WERI-Rb-1 (cell line): Measurements from ENCODE around the gene KSR2.

Source experiments
- DNase-seq: peaks from one replicate; pipeline ENCODE4 v3.0.0-alpha.2; 2020
- H3K27ac ChIP-seq: fragments of 250-450 bp; sonication (Bioruptor Pico); 2 replicates; pipeline ENCODE4 v1.5.1; 2020; ENCODE audit warnings: mild to moderate bottlenecking, moderate library complexity
- H3K27me3 ChIP-seq: fragments of 250-450 bp; sonication (Bioruptor Pico); 2 replicates; pipeline ENCODE4 v1.5.1; 2021; ENCODE audit warnings: mild to moderate bottlenecking, low read depth, moderate library complexity; ENCODE audit not compliant: insufficient read depth, severe bottlenecking
- H3K36me3 ChIP-seq: fragments of 250-450 bp; sonication (Bioruptor Pico); 2 replicates; pipeline ENCODE4 v1.5.1; 2020; ENCODE audit warnings: mild to moderate bottlenecking, moderate library complexity
- H3K4me3 ChIP-seq: 2 replicates; pipeline ENCODE4 v1.5.1; 2011; ENCODE audit warnings: low read depth, mild to moderate bottlenecking, control low read depth, low read length
- H3K9me3 ChIP-seq: fragments of 250-450 bp; sonication (Bioruptor Pico); 2 replicates; pipeline ENCODE4 v1.5.1; 2021; ENCODE audit warnings: mild to moderate bottlenecking, moderate library complexity; ENCODE audit not compliant: severe bottlenecking
- TF ChIP-seq, protein P1 (sequence below): IDR thresholded peaks from 2 replicates; pipeline ENCODE4 v1.5.1; 2011; ENCODE audit warnings: low read depth, mild to moderate bottlenecking, control low read depth, inconsistent platforms, low read length

Gene KSR2

DNA sequence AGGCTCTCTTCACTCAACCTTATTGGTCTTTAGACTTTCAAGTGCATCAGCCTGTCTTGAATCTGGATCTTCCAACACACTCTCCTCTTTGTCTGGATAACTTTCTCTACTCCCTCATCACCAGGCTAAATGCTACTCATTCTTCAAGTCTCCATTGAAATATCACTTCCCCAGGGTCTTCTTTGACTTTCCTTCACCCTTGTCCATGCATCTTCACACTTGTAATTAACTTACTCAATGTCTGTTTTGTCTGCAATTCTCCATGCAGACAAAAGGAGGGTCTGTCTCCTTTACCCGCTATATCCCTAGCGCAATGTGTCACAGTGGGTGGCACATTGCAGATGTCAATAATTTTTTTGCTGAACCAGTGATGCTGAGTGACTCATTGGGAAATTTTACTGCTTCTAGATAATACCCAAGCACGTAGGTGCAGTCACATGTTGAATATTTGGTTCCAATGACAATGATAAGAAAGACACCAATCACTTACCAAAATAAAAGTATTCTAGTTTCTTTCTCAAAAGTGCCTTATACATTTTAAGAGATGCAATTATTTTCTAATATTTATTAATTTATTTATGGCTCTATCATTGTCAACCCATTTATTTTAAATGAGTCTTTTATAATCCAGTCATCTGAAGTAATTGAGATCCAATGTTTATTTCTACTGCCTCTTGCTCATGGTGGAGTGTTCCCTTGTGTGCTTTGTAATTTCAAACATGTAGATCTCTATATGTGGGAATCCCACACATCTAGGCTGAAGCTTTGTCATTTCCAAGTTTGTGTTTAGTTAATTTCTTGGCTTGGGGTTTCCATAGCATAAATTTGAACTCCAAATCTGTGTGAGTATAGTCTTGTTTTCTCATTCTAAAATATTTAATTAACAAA is 26.0 kb upstream of the KSR2 start:
- Histone ChIP-seq H3K9me3 (no peaks in the 10 kb centered on the region), H3K4me3 (no peak overlapping the region), H3K27me3 (no peaks in the 10 kb centered on the region), H3K27ac (no peak overlapping the region), H3K36me3 (no peaks in the 10 kb centered on the region)
- TF ChIP-seq, protein P1, sequence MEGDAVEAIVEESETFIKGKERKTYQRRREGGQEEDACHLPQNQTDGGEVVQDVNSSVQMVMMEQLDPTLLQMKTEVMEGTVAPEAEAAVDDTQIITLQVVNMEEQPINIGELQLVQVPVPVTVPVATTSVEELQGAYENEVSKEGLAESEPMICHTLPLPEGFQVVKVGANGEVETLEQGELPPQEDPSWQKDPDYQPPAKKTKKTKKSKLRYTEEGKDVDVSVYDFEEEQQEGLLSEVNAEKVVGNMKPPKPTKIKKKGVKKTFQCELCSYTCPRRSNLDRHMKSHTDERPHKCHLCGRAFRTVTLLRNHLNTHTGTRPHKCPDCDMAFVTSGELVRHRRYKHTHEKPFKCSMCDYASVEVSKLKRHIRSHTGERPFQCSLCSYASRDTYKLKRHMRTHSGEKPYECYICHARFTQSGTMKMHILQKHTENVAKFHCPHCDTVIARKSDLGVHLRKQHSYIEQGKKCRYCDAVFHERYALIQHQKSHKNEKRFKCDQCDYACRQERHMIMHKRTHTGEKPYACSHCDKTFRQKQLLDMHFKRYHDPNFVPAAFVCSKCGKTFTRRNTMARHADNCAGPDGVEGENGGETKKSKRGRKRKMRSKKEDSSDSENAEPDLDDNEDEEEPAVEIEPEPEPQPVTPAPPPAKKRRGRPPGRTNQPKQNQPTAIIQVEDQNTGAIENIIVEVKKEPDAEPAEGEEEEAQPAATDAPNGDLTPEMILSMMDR, result no peak
- no peak for DNase-seq

DNA sequence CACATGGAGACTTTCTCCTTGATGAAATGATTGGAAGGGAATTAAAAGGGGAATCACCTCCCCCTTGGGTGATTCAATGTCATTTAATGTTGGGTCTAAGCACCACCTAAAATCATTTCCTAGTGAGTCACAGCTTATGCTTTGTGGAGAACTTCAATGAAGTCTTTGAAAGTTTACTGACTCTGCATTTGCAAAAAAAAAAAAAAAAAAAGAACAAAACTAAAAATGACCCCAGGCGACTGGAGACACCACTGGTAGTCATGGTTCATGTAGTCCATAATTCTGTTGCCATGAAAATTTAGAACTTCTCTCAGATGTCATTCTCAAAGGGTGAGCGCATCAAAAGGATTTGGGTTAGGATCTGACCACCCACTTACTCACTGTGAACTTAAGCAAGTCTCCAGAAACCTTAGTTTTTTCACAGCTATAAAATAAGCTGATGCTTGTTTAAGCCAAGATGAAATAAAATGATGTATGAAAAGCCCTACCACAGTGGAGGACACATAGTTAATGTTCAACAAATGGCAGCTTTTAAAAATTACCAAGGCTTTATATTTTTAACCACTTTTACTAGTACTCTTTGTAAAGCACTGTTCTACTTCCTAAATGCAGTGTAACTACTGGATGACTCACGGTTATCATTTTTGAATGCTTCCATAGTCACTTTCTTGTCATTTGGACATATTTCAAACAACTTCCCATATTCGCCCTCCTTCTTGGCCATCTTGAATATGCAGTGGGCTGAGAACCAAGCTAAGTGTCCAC is 18.1 kb upstream of the KSR2 start:
- H3K4me3 ChIP-seq, result no peak overlapping the region

DNA sequence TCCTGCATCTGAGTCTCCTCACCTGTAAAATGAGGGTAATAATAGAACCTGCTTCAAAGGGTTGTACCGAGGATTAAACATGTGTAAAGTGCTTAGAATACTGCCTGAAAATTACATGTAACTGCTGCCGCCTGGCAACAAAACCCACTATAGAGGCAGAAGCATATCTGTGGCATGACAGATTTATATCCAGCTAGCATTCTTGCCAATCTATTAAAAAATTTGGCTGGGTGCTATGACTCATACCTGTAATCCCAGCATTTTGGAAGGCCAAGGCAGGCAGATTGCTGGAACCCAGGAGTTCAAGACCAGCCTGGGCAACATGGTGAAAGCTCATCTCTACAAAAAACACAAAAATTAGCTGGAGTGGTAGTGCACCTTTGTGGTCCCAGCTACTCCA is 16.4 kb upstream of the KSR2 start:
- Histone ChIP-seq H3K36me3 (no peaks in the 10 kb centered on the region), H3K27ac (no peak overlapping the region), H3K9me3 (no peaks in the 10 kb centered on the region), H3K4me3 (no peak overlapping the region), H3K27me3 (no peaks in the 10 kb centered on the region)
- TF ChIP-seq, protein P1, result no peak
- DNase-seq, result no peak

More for the DNA sequence above, 18.1 kb upstream of the KSR2 start:
- Histone ChIP-seq H3K27ac (no peak overlapping the region), H3K36me3 (no peaks in the 10 kb centered on the region), H3K27me3 (no peaks in the 10 kb centered on the region), H3K9me3 (no peaks in the 10 kb centered on the region)
- TF ChIP-seq, protein P1, result no peak
- DNase-seq, result no peak

DNA sequence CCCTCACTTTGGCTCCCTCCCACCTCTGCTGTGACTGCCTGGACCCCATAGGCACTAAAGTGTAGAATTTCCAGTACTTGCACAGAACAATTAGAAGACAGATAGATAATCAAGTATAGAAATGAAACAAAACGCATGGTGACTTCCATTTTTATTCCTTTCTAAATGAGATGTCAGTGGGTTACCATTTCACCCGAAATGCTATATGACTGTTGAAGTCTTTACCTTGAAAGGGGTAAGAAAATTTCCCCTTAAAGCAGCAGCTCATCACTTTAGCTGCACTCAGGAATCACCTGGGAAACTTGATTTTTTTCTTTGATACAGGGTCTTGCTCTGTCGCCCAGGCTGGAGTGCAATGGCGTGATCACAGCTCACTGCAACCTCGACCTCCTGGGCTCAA is 12.5 kb upstream of the KSR2 start:
- Histone ChIP-seq H3K4me3 (no peak overlapping the region), H3K9me3 (no peaks in the 10 kb centered on the region), H3K27me3 (no peaks in the 10 kb centered on the region), H3K27ac (no peak overlapping the region), H3K36me3 (no peaks in the 10 kb centered on the region)
- TF ChIP-seq, protein P1, result no peak
- DNase-seq, result no peak

DNA sequence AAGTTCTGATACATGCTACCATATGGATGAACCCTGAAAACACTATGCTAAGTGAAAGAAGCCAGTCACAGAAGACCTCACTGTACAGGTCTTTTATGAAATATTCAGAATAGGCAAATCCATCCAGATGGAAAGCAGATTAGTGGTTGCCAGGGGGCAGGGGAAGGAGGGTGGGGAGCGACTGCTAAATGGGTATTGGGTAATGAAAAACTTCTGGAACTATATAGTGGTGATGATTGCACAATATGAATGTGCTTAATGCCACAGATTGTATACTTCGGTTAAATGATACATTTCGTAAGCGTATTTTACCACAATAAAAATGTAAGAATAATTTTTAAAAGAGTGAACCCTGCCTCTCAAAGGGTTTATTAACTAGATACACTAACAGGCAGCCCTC is 11.8 kb upstream of the KSR2 start:
- Histone ChIP-seq H3K36me3 (no peaks in the 10 kb centered on the region), H3K27me3 (no peaks in the 10 kb centered on the region), H3K9me3 (no peaks in the 10 kb centered on the region), H3K4me3 (no peak overlapping the region), H3K27ac (no peak overlapping the region)
- no peak for DNase-seq
- TF ChIP-seq, protein P1, result no peak
